Activated naive CD4-positive, alpha-beta T cell treated with anti-CD3 and anti-CD28 coated beads, Interleukin-2, amount 50 U/mL, for 16 hours (primary cell): ENCODE measurements around the gene SLC25A31.

Experiments
- DNase-seq: peaks from one replicate; pipeline ENCODE4 v3.0.0-alpha.2; 2020

The SLC25A31 gene

DNA sequence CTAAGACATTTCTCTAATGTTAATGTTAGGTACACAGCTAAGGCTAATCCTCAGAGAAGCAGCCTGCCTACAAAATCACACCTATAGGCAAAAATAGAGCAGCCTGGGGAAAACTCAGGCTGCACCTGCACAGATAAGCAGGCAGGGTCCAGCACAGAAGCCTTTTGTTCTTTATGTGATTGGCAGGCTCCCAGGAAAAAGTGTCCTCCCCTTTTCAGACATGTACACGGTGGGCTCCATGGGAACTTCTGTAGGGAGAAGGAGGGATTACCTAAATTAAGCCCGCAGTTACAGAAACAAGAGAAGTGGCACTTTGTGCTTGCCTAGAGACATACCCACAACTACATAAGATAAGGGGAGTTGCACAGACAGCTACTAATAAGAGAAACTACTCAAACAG, 47.9 kb downstream of the SLC25A31 start:
- no peak for DNase-seq

- no peak for DNase-seq
These were observed 50.4 kb downstream of the SLC25A31 start for GRCh38 chr4:127780598-127780997.

GRCh38 chr4:127781300-127782024, 51.3 kb downstream of the SLC25A31 start:
- DNase-seq, result peak; percentile 12

GRCh38 chr4:127782025-127782274, 51.8 kb downstream of the SLC25A31 start:
- no peak for DNase-seq

GRCh38 chr4:127782275-127783025, 52.2 kb downstream of the SLC25A31 start, which contains the start of gene HSPA4L:
Gene HSPA4L (plus strand): TSS chr4:127782322. CDS start chr4:127782551, 229 bp downstream.
- peak; percentile 55 for DNase-seq

DNA sequence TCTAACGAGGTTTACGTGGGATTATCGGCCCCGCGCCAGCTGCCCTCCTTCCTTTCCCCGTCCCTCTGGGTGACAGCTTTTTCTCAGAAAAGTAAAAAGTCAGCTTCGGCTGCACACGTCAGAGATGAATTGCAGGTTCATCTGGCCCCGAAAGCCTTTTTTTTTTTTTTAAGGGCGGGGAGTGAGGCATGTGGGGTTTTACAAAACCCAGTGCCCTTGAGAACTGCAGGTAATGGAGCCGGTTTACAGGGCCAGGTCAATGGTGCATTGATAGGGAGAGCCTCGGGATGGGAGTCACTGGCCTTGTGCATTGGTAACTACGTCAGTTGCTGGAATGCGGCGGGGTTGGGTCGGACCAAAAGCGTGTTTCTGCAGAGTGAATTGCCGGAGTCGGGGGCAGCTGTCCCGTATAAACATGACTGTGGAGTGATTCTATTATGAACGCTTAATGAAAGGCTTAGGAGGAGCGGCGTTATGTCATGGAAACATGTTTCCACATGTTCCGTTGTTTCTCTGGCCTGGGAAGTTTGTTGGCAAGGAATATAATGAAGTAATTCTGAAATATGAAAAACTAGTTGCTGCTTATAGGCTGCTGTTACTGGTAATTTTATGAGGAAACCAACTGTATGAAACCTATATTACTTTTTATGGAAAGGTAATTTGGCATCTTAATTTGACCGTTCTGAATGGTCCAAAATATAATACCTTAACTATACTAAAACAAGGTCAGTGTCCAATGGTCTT, 53.0 kb downstream of the SLC25A31 start:
- no peak for DNase-seq

DNA sequence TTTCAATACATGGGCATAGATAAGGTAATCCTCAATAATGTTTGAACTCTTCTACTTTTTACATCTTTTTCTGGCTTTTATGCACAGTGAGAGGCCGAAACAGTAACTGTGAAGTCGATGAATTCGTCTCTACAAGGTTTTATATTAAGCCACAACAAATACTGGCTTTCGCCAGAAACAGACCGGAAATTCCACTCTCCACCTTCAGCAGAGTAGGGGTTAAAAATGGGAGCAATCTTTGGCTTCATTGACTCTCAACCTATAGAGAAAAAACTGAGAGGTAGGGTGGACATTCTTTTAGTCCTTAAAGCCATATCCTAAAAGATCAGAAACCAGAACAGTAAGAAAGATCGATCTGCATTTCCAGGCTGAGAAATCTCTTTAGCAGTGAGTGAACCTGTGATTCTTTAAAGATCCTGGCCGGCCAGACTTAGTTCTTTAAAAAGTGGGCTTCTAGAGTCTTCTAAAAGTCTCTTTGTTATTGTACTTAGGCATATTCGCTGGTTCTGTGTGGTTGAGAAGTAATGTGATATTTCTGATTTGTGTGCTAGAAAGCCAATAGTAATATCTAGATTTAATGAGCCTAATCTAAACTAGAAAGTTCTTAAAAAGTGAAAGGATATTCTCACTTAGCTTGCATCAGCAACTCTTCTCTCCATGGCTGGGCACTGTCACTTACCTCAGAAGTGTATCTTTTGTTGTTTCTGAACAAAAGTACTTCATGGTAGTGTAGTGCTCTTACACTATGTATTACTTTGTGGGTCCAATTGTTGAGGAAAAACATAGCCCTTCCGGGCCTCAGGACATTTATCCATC, 54.0 kb downstream of the SLC25A31 start:
- DNase-seq, result no peak

DNA sequence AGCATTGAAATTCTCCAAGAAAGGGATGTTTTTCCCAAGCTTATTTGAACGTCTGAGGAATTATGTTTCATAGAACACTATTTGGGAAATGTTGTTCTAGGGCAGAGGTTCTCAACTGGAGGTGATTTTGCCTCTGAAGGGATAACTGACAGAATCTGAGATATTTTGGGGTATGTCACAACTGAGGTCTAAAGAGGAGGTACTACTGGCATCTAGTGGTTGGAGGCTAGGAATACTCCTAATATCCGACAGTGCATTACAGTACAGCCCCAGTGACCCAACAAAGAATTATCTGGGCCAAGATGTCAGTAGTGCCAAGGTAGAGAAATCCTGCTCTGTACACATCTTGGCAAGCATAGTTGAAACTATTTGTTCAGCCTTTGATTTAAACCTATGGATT, 58.3 kb downstream of the SLC25A31 start:
- no peak for DNase-seq

- no peak for DNase-seq
These were observed 61.2 kb downstream of the SLC25A31 start for GRCh38 chr4:127791391-127791790.

DNA sequence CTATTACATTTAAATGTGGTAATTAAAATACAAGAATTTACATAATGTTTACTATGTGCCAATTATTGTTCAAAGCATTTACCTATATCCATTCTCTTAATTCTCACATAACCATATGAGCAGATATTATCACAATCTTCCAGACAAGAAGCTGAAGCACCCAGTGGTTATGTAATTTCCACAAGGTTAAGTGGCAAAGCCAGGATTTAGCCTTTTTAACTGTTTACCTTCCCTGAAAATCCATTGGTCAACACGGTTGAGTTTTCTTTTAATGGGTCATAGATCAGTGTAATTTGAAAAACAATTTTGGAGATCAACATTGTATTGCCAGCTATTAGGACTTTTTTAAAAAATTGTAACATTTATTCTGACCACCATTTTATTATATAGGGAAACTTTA, 63.3 kb downstream of the SLC25A31 start:
- DNase-seq, result no peak

DNA sequence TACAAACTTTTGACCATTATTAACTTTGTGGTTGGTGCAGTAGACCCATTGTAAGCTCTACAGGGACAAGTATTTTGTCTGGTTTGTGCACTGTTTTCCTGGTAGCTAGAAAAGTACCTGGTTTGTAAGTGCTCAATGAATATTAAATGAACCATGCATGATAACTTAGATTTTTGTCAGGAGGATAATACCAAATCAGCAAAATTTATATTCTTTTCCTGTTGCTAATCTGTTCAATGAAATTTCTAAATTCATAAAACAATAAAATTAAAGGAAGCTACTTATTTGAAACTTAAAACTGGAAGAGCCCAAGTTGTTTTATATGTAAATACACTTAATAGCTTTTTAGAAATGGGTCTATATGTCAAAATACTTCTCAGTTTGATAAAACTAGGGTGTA, 69.5 kb downstream of the SLC25A31 start:
- no peak for DNase-seq

DNA sequence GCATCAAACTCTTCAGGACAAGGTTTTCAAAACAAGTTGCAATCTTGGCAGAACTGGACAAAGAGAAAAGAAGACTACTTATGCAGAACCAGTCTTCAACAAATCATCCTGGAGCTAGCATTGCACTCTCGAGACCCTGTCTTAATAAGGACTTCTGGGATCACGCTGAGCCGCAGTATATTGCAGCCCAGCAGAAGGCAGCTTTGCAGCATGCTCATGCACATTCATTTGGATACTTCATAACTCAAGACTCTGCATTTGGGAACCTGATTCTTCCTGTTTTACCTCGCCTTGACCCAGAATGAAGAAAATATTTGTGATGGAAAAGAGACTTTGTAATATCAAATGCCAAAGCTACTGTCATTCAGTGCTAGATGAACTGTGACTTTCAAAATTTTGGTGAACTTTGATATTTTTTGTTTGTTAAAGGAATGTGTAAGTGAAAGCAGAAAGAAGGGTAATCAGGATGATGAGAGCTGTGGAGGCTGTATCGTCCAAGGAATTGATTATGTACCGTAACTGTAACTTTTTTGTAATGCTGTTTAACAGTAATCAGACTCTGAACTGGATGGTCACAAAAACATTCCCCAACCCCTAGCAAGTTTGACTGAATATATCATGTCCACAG, 79.1 kb downstream of the SLC25A31 start:
- no peak for DNase-seq

DNA sequence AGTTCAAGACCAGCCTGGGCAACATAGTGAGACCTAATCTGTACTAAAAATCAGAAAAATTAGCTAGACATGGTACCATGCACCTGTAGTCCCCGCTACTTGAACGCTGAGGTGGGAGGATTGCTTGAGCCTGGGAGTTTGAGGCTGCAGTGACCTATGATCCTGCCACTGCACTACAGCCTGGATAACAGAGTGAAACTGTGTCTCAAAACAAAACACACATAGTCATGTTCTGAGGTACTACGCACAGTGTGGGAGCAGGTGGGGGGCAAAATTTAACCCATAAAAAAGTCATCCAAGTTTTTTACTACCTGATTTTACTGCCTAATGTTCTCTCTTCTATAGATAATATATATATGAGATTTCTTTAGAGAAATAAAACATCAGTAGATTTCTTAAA, 80.4 kb downstream of the SLC25A31 start:
- no peak for DNase-seq

DNA sequence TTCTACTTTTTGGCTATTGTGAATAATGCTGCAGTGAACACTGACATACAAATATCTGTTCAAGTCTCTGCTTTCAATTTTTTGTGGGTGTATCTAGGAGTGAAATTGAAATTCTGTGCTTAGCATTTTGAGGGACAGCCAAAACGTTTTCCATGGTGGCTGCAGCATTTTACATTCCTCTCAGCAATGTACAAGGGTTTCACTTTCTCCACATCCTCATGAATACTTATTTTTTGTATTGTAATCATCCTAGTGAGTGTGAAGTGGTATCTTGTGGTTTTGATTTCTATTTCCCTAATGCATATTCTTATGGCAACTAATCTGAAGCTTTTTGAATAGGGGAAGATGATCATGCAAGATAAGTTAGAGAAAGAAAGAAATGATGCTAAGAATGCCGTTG, 92.2 kb downstream of the SLC25A31 start:
- no peak for DNase-seq
